Posterior vena cava (tissue), 2 donors: ENCODE measurements around the gene MYO1G. TPM values are rescaled to one million over a fixed set of nuclear protein-coding genes. Genes with fewer than 3 reads are reported as not detected.
"Not testable (repeated sequence)": the region's sequence is repeated elsewhere in the genome, so short reads cannot be mapped to it uniquely, and the experiment has no call there.

Experiments
- DNase-seq: peaks from one replicate; pipeline ENCODE4 v3.0.0-alpha.2; 2020; ENCODE audit warnings: low spot score
- intact Hi-C, 2 donors: fragments of 100-400 bp; cut with DNase I; formaldehyde crosslinking; loops; one replicate each; pipeline versions ENCODE4 v1.14.1 to v1.14.2; 2022 to 2023
- long read RNA-seq, 2 donors: library from polyadenylated mRNA; unstranded; transcript quantifications; one replicate each; pipeline ENCODE4 v2.0.0, GENCODE V29; 2020 to 2021
- total RNA-seq, 2 donors: library from RNA; stranded (reverse); fragmentation: NEBNext Ultra II Directional; extraction: Animal tissue kit (Norgen Biotek cat#: 25700); gene quantifications; one replicate each; pipeline ENCODE4 v1.2.1, GENCODE V29; 2021
- donor health status: DM: yes; HTN: yes; CAD: no.
- donor health status: DM: yes; HTN: yes; CAD: no.

The MYO1G gene
- total RNA-seq: 1 to 10 TPM; 4.9 to 6.3 TPM
- long read RNA-seq, donor 1, partial matches to known transcripts: 1 of 2 reads
- long read RNA-seq, donor 1, other reads (novel, unspliced or antisense): 1 of 2 reads
- long read RNA-seq, donor 2, partial matches to known transcripts: 4 of 6 reads
- long read RNA-seq, donor 2, other reads (novel, unspliced or antisense): 1 of 6 reads

DNA sequence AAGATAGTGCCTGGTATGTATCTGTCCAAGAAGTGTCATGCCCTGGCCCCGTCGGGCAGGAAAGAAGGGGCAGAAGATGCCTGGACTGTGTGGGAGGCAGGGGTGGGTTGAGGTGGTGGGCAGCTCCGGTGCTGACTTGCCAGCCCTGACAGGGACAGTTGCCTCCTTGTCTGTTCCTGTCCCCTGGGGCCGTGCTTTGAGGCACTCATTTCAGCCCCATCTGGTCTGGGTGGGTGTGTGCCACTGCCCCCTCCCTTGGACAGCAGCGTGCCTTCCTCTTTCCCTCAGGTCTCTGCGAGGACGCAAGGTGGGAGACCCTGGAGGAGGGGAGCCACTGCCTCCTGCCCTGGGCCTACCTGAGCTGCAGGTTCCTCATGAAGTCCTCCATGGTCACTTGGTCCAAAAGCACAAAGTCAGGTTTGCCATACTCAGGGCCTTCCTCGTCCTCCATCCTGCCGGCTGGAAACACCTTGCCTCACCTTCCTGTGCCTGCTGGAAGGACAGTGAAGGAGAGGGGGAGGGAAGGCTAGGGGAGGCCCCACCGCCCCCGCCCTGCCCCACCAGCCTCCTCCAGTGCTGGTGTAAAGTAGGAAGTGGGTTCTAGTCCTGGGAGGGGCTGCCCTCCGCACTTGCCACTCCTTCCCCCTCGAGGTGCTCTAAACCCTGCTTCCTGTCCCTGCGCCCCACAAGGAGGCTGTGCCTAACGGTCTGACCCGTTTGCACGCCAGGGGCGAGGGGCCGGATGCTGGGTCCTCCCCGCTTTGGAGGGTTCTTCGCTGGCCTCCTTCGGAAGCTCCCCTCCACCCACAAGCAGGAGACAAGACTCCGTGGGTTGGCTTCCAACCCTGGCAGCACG lies at the start of gene MYO1G:
Gene MYO1G (minus strand): TSS at position 505 of the 856 bp plus-strand sequence. CDS start 54 bp downstream, at position 451.
- intact Hi-C loops: loop anchor here (10.0 kb wide), 2 partner anchors 126 to 156 kb away; no protein-coding TSS in a partner anchor
- DNase-seq: peak; percentile 85

DNA sequence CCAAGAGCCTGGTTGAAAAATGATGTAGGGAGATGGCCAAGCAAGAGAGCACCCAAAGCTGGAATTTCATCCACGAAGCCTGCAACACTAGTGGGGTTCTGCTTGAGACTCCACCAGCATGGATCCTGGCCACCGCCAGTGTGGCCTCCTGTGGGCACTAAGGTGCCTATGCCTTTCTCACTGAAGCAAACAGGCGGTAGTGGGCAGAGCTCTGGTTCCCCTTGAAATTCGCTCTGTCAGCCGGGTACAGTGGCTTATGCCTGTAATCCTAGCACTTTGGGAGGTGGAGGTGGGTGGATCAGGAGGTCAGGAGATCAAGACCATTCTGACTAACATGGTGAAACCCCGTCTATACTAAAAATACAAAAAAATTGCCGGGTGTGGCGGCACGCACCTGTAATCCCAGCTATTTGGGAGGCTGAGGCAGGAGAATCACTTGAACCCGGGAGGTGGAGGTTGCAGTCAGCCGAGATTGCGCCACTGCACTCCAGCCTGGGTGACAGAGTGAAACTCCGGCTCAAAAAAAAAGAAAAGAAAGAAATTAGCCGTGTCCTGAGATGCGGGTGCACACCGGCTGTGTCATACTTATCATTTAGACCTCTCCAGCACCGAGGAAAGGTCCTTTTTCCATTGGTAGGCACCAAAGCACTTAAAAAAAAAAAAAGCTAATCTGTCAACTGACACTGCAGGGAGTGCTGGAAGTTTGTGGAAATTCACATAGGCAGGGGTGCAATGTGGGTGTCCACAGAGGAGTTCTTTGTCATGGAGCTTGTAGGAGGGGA lies 49.5 kb upstream of the MYO1G start:
- DNase-seq: no peak

DNA sequence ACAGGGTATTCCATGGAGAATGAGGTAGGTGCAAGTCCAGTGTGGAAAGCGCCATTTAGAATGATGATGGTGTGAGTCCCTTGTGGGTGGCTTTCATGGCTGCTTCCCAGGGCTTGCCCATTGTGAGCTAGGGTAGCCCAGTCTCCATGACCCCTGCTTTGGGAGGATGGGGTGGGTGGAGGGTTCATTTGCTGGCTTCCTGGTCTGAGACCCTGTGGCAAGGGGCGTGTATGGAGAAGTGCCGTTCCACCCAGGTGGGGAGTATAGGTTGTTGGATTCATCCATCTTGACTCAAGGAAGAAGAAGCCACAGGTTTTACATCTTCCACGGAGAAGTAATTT lies 48.9 kb upstream of the MYO1G start:
- no peak for DNase-seq
- intact Hi-C loops: no loop called here

More for the DNA sequence above, 49.5 kb upstream of the MYO1G start:
- intact Hi-C loops: no loop called here

DNA sequence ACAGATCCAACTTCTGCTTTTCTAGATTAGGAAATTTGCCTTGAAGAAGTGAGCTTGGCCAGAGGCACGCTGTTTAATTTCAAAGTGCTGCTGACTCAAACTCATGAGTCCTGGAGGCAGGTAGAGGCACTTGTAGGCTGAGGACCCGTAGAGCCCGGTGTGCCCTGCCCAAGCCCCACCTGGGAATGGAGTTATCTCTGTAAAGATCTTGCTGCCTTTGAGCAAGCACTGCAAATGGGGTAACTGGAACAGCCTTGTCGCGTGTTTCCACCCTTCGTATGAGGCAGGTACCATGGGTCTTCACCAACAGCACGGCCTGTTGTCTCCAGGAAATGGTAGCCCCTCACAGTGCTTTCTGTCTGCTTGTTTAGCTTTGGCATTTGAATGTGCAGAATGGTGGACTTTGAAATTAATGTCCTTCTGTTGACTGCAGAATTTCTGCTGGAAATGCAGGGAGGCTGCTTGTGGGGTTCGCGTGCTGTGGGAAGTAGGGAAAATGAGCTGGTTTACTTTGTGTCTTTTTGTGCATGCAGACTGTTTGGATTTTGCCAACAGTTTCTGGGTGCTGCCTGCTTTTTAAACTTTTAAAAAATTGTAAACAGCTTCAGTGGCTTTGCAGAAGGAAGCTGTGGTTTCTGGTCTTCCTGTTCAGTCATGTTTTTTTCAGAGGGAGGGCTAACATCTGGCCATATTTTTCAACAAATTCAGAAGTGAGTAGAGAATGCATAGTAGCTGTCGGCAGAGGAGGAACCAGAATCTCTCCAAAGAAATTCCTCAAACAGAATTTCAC lies 48.4 kb upstream of the MYO1G start:
- intact Hi-C loops: no loop called here
- DNase-seq: no peak

DNA sequence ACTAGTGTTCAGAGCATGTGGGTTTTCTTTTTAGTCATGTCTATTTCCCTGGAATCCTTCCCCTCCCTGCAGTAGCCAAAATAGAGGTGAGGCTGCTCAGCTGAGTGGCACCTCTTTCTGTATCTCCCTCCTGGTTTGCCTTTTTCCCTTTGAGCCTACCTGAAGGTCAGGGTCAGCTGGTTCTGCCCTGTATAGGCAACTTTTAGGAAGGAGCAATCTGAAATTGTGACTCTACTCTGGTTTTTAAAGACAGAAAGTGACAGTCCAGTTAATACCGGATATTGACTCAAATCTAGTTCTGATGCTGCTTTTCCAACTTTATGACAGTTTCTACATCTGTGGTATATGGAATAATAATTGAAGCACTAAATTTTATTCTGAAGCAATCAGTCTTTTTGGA lies 47.2 kb upstream of the MYO1G start:
- no peak for DNase-seq
- intact Hi-C loops: no loop called here

DNA sequence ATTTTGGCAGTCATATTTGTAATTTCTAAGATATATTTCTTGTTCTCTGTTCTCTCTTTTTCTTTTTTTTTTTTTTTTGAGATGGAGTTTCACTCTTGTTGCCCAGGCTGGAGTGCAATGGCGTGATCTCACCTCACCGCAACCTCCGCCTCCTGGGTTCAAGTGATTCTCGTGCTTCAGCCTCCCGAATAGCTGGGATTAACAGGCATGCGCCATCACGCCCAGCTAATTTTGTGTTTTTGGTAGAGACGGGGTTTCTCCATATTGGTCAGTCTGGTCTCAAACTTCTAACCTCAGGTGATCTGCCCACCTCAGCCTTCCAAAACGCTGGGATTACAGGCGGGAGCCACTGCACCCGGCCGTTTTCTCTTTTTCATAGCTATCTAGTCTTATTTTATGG lies 46.7 kb upstream of the MYO1G start:
- intact Hi-C loops, DNase-seq: not testable (repeated sequence)

DNA sequence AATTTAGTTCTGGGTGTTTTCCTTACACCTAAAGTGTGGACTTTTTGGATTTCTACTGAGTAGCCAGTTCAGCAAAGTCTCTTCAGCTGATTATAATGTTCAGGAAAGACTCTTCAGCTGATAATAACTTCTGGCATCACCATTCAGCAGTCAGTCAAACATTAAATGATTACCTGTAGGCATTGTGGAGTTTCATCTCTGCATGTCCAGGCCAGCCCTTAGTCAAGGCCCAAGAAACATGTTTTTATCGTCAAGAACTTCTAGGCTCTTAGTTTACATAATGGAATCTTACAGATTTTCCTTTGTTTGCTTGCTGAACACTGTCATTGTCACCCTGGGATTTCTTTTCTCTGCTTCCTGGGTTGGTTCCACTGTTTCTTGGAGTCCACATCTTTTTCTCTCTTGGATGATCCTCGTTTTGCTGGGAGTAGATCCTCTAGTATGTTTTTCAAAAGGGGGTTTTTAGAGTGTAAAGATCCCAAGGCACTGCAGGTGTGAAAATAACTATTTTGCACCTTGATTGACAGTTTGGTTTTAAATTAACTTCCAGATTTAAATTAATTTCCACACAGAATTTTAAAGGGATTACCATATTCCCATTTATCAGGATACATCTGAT lies 45.4 kb upstream of the MYO1G start:
- DNase-seq: no peak
- intact Hi-C loops: no loop called here

DNA sequence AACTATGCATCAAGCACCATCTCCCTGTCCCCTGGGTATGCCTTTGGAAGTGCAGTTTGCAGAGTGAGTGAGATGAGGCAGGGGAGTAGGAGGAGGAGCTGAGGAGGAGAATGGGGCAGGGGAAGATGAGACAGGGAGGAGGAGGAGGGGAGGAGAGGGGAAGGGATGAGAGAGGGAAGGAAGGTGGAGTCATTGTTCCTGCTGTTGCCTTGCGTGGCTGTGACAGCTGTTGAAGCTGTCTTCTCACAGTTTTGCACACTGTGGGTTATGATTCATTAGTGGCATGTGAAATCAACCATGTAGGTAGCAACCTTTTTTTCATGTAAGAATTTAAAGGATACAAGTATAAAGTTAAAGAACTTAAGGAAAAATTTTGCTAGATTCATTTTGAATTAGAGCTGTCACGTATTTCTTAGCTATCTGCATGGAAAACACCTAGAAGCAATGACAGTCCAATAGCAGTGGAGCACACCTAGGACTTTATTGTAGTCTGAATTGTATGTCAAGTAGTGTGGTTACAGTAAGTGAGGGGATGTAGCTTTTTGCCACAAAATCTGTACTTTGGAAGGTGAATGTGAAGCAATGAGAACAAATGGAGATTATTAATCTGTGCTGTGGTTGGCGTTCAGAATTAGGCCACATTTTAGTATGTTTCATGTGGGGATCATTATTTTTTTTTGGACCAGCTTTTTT lies 42.9 kb upstream of the MYO1G start:
- no peak for DNase-seq
- intact Hi-C loops: no loop called here

DNA sequence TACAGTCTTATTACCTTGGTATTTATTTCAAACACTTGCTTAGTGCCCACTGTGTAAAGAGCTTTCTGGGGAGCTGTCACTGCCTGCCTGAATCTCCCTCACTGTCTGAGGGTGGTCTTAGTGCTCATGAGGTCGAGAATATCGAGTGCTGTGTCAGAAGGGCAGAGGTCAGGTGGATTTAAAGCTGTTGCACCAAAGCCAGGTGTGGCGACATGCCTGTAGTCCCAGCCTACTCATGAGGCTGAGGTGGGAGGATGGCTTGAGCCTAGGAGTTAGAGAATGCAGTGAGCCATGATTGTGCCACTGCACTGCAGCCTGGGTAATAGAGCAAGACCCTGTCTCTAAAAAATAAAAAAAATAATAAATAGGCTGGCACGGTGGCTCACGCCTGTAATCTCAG lies 42.1 kb upstream of the MYO1G start:
- DNase-seq: no peak
- intact Hi-C loops: no loop called here

DNA sequence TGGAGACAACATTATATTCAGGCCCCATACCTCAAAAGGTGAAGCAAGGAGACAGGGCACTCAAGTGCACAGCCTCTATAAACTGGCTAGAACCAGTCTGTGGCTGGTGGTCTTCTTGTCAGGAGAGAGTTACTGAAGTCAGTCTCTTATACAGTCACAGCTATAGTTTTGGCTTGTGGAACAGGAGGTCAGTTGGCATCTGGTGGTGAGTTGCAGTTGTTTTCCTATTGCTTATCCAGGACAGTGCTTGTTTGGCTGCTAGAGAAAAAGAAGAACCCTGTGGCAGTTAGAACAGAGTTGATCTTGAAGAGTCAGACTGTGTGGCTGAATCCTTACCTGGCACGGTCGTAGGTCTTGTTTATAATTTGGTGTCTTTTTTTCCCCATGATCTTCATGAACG lies 38.4 kb upstream of the MYO1G start:
- DNase-seq: no peak
- intact Hi-C loops: no loop called here

DNA sequence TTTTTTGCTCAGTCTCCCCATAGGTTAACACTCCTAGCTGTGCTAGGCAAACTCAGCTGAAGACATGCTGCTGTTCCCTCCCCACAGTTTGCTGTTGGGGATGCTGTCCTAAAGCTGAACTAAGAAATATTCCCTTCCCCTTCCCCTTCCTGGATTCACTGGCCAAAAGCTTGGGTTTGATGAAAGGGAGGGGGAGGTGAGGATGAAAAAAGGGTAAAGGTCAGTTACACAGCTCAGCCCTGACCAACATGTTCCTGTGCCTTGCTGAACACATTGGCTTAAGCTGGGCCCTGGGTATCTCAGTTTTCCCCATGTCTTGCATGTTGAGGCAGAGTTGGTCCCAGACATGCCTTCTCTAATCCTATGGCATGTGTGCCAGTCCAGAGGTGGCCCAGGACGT lies 36.5 kb upstream of the MYO1G start:
- DNase-seq: no peak
- intact Hi-C loops: no loop called here

DNA sequence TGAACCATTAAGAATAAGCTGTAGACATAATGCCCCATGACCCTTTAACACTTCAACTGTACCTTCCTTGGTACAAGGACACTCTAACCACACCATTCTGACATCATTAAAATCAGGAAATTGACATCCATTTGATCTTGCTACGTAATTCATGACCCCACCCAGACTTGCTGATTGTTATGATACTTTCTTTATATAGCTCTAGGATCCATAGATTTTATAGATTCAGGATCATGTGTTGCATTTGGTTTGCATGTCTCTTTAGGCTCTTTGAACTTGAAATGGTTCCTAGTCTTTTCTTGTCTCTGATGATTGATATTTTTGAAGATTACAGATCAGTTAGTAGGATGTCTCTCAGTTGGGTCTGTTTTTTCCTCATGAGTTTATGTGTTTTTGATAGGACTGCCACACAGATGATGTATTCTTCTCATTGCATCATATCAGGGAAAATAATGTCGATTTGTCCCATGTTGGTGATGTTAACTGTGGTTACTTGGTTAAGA lies 34.7 kb upstream of the MYO1G start:
- intact Hi-C loops: no loop called here
- no peak for DNase-seq

DNA sequence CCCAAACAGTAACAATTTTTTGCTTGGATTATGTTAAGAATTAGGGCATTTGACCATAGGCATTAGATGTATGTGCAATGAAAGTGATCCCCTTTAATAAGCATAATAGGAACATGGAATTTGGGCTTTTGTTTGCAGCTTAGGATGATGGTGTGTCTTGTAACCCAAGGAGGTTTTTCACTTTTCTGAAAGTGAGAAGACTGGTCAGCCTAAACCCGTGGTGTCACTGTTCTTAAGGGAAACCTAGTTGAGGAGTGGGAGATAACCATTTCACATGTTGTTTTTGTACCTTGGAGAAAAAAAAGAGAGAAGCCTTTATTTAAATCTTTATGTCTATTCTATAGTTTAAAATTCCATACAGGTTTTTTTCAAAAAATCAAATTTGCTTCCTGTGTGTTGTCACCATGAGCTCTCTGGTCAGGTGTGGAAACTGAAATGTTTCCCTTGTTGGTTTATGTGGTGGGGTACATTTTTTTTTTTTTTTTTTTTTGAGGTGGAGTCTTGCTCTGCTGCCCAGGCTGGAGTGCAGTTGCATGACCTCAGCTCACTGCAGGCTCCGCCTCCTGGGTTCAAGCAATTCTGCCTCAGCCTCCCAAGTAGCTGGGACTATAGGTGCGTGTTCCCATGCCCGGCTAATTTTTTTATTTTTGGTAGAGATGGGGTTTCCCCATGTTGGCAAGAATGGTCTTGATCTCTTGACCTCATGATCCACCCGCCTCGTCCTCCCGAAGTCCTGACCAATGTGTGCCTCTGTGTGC lies 28.9 kb upstream of the MYO1G start:
- no peak for DNase-seq
- intact Hi-C loops: loop anchor here in 1 of 2 donors (10.0 kb wide), 1 partner anchor 107 kb away; the partner anchor contains the start of gene TBRG4

DNA sequence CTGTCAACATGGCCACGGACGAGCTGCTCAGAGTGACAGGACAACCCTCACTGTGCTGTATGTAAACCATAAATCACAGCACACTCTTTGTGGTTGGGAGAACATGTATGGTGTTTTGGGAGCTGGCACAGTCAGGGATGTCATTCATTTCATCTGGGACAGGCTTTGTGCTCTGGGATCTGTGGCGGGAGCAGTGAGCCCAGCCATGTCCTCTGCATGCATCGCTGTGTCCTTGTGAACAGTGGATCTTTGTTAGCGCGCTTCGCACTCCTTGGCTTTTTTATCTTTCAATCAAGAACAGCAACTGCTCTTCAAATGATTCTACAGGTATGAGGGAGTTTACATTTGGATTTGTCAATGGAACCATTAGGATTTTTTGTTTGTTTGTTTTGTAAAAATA lies 28.3 kb upstream of the MYO1G start:
- intact Hi-C loops: loop anchor here in 1 of 2 donors (10.0 kb wide), 1 partner anchor 108 kb away; the partner anchor contains the start of gene TBRG4
- DNase-seq: no peak

DNA sequence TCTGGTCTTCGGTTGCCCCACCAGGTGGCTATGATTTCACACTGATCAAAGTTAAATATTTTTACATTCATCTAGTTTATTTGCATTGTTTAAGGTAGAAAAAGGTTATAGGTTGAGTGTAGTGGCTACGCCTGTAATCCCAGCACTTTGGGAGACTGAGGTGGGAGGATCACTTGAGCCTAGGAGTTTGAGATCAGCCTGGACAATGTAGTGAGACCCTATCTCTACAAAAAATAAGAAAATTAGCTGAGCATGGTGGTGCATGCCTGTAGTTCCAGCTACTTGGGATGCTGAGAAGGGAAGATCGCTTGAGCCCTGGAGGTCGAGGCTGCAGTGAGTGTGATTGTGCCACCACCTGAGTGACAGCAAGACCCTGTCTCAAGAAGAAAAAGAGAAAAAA lies 25.0 kb upstream of the MYO1G start:
- no peak for DNase-seq
- intact Hi-C loops: loop anchor here in 1 of 2 donors (10.0 kb wide), 1 partner anchor 111 kb away; the partner anchor contains the start of gene TBRG4

DNA sequence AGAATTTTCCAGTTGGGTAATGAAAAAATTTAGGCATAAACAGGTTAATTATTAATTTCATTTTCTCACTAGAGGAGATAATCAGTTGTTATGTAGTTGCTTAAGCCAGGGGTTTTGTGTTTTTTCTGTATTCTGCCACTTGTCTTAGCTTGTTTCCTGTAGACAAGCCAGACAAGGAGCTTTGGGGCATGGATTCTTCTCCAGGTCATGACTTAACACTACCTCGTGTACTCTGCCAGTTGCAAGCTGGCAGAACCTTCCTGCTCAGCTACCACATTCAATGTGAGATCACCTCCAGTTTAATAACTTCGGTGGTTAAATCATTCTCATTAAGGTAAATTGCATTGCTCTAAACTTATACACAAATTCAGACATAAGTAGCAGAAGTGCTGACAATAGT lies 23.0 kb upstream of the MYO1G start:
- no peak for DNase-seq
- intact Hi-C loops: loop anchor here in 1 of 2 donors (10.0 kb wide), 1 partner anchor 113 kb away; the partner anchor contains the start of gene TBRG4

DNA sequence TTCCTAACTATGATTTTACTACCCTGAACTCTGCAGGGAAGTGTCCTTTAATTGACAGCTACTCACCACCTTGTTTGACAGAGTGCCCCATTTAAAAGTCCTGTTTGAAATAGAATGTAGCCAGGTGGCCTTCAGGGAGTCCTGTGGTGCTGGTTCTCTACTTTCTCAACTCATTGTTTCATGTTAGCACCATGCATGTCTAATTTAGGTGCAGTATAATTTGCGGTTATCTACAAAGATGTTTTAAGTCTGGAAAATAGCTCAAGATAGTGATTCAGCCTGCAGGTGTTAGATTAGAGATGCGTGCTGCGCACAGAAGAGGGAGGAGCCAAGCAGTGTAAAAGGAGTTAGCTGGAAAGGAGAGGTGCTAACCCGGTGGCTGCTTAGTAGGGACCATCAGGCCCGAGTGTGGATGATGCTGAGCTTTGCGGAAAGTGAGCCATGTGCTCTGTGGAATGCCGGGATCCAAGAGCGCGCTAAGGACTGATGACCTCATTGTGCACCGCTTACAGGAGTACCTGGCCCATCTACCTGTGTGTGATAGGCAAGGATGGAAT lies 22.4 kb upstream of the MYO1G start:
- intact Hi-C loops: loop anchor here in 1 of 2 donors (10.0 kb wide), 1 partner anchor 114 kb away; the partner anchor contains the start of gene TBRG4
- no peak for DNase-seq
